ENCODE data around the gene F8.

F8 gene

DNA sequence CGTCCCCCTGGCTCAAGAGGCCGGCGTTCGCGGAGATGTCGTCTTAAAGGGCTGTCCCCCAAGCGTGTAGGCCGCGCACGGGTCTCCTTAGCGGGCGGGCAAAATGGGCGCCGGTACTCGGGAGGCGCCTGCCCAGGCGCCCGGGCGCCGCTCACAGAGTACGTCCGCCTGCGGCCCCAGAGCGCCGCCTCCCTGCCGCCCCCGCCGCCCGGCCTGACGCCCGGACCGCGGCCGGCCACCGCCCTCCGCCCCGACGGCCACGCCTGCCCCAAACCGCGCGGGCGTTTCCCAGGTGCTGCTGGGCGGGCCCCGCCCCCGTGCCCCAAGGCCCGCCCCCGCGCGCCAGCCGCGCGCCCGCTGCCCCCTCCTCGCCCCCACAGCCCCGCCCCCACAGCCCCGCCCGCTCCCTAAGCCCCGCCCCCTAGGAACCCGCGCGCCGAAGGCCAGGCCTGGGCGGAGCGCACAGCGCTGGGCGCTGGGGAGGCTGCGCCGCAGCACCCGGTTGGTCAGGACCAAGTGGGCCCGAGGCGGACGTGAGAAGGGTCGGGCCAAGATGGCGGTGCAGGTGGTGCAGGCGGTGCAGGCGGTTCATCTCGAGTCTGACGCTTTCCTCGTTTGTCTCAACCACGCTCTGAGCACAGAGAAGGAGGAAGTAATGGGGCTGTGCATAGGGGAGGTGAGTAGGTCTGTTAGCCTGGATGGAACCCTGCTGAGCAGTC, 48.6 kb upstream of the F8 start, which contains the start of the genes BRCC3, CMC4 and MTCP1 (continued):
- TF ChIP-seq, protein P1, sequence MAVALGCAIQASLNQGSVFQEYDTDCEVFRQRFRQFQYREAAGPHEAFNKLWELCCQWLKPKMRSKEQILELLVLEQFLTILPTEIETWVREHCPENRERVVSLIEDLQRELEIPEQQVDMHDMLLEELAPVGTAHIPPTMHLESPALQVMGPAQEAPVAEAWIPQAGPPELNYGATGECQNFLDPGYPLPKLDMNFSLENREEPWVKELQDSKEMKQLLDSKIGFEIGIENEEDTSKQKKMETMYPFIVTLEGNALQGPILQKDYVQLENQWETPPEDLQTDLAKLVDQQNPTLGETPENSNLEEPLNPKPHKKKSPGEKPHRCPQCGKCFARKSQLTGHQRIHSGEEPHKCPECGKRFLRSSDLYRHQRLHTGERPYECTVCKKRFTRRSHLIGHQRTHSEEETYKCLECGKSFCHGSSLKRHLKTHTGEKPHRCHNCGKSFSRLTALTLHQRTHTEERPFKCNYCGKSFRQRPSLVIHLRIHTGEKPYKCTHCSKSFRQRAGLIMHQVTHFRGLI (tag by site-specific recombination; IDR thresholded peaks at IDR 0.05) = peak; percentile 51; the same call in 1 of the 2 replicates
- TF ChIP-seq ZNF561 (tag by site-specific recombination; IDR thresholded peaks at IDR 0.05; ENCODE audit: borderline replicate concordance) = peak; percentile 84; the same call in 1 of the 2 replicates
- TF ChIP-seq, protein P2, sequence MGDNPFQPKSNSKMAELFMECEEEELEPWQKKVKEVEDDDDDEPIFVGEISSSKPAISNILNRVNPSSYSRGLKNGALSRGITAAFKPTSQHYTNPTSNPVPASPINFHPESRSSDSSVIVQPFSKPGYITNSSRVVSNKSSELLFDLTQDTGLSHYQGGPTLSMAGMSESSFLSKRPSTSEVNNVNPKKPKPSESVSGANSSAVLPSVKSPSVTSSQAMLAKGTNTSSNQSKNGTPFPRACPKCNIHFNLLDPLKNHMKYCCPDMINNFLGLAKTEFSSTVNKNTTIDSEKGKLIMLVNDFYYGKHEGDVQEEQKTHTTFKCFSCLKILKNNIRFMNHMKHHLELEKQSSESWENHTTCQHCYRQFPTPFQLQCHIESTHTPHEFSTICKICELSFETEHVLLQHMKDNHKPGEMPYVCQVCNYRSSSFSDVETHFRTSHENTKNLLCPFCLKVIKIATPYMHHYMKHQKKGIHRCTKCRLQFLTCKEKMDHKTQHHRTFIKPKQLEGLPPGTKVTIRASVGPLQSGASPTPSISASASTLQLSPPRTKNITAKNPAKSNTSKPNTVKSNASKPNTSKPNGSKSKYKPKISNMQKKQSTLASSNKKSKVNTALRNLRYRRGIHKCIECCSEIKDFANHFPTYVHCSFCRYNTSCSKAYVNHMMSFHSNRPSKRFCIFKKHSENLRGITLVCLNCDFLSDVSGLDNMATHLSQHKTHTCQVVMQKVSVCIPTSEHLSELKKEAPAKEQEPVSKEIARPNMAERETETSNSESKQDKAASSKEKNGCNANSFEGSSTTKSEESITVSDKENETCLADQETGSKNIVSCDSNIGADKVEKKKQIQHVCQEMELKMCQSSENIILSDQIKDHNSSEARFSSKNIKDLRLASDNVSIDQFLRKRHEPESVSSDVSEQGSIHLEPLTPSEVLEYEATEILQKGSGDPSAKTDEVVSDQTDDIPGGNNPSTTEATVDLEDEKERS (tag by site-specific recombination; IDR thresholded peaks at IDR 0.05) = no peak
- TF ChIP-seq ZSCAN23 (tag by site-specific recombination; IDR thresholded peaks at IDR 0.05) = no peak
- peak; percentile 63 for TF ChIP-seq KLF8 (tag by site-specific recombination; IDR thresholded peaks at IDR 0.05)

DNA sequence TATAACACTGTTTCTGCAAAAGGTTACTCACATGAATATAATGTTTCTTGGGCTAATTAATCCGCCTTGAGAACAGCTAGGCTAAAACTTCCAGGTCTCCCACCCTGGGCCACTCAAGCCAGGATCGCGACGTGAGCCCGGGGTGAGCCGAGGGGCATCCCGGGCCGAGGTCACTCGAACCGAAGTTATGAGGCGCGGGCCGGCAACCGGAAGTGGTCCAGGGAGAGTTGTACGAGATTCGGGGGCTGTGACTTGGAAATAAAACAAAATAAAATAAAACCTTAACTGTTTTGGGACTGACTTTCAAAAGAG, 48.1 kb upstream of the F8 start:
- Histone ChIP-seq H3K9me3 (ENCODE audit: control insufficient read depth, insufficient read depth, low read depth, low read length) (no peaks in the 10 kb centered on the region), H3K4me1 (ENCODE audit: control insufficient read depth, insufficient read depth, low read length) (no peaks in the 10 kb centered on the region), H3K27ac (ENCODE audit: extremely low read depth, low read depth, low read length) (peak overlapping the region; percentile 72), H3K36me3 (ENCODE audit: control insufficient read depth in 2 of 2, insufficient read depth in 1 of 2, low read length in 2 of 2) (peaks cover 0 to 22% of the 10 kb centered on the region in 2 experiments; a peak in 1 of 3 replicates), H3K4me3 (ENCODE audit: low read depth, low read length) (peak overlapping the region; percentile 55)
- CTCF ChIA-PET = interaction anchor here (1.0 to 1.3 kb wide), 2 partner anchors 10 to 16 kb away, joined by 3 read pairs; no protein-coding TSS in a partner anchor
- POLR2A ChIA-PET = interaction anchor here (0.9 kb wide), 1 partner anchor 44 kb away, joined by 3 read pairs; the partner anchor contains the start of gene FUNDC2
- peak; percentile 39; the same call in 1 of the 2 replicates for TF ChIP-seq KLF8 (tag by site-specific recombination; IDR thresholded peaks at IDR 0.05)
- peak; percentile 12; the same call in 1 of the 2 replicates for TF ChIP-seq ZEB2 (tag by site-specific recombination; IDR thresholded peaks at IDR 0.05)
- TF ChIP-seq, protein P3, sequence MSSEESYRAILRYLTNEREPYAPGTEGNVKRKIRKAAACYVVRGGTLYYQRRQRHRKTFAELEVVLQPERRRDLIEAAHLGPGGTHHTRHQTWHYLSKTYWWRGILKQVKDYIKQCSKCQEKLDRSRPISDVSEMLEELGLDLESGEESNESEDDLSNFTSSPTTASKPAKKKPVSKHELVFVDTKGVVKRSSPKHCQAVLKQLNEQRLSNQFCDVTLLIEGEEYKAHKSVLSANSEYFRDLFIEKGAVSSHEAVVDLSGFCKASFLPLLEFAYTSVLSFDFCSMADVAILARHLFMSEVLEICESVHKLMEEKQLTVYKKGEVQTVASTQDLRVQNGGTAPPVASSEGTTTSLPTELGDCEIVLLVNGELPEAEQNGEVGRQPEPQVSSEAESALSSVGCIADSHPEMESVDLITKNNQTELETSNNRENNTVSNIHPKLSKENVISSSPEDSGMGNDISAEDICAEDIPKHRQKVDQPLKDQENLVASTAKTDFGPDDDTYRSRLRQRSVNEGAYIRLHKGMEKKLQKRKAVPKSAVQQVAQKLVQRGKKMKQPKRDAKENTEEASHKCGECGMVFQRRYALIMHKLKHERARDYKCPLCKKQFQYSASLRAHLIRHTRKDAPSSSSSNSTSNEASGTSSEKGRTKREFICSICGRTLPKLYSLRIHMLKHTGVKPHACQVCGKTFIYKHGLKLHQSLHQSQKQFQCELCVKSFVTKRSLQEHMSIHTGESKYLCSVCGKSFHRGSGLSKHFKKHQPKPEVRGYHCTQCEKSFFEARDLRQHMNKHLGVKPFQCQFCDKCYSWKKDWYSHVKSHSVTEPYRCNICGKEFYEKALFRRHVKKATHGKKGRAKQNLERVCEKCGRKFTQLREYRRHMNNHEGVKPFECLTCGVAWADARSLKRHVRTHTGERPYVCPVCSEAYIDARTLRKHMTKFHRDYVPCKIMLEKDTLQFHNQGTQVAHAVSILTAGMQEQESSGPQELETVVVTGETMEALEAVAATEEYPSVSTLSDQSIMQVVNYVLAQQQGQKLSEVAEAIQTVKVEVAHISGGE (tag by site-specific recombination; conservative IDR thresholded peaks at IDR 0.05; ENCODE audit: low read depth) = 0 out of 2 replicates have a peak, but pooled peaks have one; percentile 77
- TF ChIP-seq ZBTB20 (tag by site-specific recombination; IDR thresholded peaks at IDR 0.05) = peak; percentile 56; the same call in 1 of the 2 replicates
- TF ChIP-seq ZFP3 (tag by site-specific recombination; IDR thresholded peaks at IDR 0.05; ENCODE audit: low read depth) = no peak
- TF ChIP-seq, protein P4, sequence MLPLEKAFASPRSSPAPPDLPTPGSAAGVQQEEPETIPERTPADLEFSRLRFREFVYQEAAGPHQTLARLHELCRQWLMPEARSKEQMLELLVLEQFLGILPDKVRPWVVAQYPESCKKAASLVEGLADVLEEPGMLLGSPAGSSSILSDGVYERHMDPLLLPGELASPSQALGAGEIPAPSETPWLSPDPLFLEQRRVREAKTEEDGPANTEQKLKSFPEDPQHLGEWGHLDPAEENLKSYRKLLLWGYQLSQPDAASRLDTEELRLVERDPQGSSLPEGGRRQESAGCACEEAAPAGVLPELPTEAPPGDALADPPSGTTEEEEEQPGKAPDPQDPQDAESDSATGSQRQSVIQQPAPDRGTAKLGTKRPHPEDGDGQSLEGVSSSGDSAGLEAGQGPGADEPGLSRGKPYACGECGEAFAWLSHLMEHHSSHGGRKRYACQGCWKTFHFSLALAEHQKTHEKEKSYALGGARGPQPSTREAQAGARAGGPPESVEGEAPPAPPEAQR (tag by site-specific recombination; IDR thresholded peaks at IDR 0.05) = no peak
- TF ChIP-seq ZNF544 (tag by site-specific recombination; IDR thresholded peaks at IDR 0.05) = no peak
- peak; percentile 29; the same call in 1 of the 2 replicates for TF ChIP-seq ZFP69B (tag by site-specific recombination; IDR thresholded peaks at IDR 0.05)
- TF ChIP-seq ZBTB1 (tag by site-specific recombination; IDR thresholded peaks at IDR 0.05) = no peak
- no peak for TF ChIP-seq SETDB1 (IDR thresholded peaks at IDR 0.05; ENCODE audit: insufficient read length, low read length)
- TF ChIP-seq ZNF473 (tag by site-specific recombination; IDR thresholded peaks at IDR 0.05) = no peak
- peak; percentile 39; the same call in 1 of the 2 replicates for TF ChIP-seq ZXDB (tag by site-specific recombination; IDR thresholded peaks at IDR 0.05)
- TF ChIP-seq ZNF394 (tag by site-specific recombination; IDR thresholded peaks at IDR 0.05; ENCODE audit: borderline replicate concordance) = 0 out of 2 replicates have a peak, but pooled peaks have one; percentile 14
- TF ChIP-seq, protein P5, sequence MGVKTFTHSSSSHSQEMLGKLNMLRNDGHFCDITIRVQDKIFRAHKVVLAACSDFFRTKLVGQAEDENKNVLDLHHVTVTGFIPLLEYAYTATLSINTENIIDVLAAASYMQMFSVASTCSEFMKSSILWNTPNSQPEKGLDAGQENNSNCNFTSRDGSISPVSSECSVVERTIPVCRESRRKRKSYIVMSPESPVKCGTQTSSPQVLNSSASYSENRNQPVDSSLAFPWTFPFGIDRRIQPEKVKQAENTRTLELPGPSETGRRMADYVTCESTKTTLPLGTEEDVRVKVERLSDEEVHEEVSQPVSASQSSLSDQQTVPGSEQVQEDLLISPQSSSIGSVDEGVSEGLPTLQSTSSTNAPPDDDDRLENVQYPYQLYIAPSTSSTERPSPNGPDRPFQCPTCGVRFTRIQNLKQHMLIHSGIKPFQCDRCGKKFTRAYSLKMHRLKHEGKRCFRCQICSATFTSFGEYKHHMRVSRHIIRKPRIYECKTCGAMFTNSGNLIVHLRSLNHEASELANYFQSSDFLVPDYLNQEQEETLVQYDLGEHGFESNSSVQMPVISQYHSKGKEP (tag by site-specific recombination; IDR thresholded peaks at IDR 0.05) = no peak
- TF ChIP-seq KLF16 (tag by site-specific recombination; IDR thresholded peaks at IDR 0.05) = no peak

All from HEK293 (cell line).